Nephron (organoid): ENCODE results near the gene TEKT5.

ENCODE experiments used
- H3K27ac Mint-ChIP-seq, 3 experiments: 2 replicates each; pipeline ENCODE4 v1.8.0; 2020; ENCODE audit warnings: mixed read lengths in 3 of 3, mild to moderate bottlenecking in 2 of 3, moderate library complexity in 1 of 3
- H3K27me3 Mint-ChIP-seq: 2 replicates; pipeline ENCODE4 v1.8.0; 2021; ENCODE audit warnings: low read depth, mild to moderate bottlenecking, moderate library complexity, mixed read lengths
- H3K36me3 Mint-ChIP-seq: 2 replicates; pipeline ENCODE4 v1.8.0; 2020; ENCODE audit warnings: low read depth, mixed read lengths
- H3K4me1 Mint-ChIP-seq: 2 replicates; pipeline ENCODE4 v1.8.0; 2020; ENCODE audit warnings: mixed read lengths
- H3K4me3 Mint-ChIP-seq, 3 experiments: 2 replicates each; pipeline ENCODE4 v1.8.0; 2020; ENCODE audit warnings: mild to moderate bottlenecking in 3 of 3, mixed read lengths in 3 of 3, moderate library complexity in 2 of 3
- H3K9me3 Mint-ChIP-seq: 2 replicates; pipeline ENCODE4 v1.8.0; 2020; ENCODE audit warnings: mixed read lengths
- CTCF ChIP-seq, 3 experiments: fragments of 200-600 bp; sonication (generic); IDR thresholded peaks; one replicate each; pipeline ENCODE4 v1.5.0; 2021; ENCODE audit warnings: antibody characterized with exemption in 3 of 3; ENCODE audit not compliant: unreplicated experiment in 3 of 3

Gene TEKT5

GRCh38 chr16:10646228-10646580, 48.5 kb downstream of the TEKT5 start:
- no peaks in the 10 kb centered on the region for H3K9me3 Mint-ChIP-seq

GRCh38 chr16:10644092-10644491, 50.6 kb downstream of the TEKT5 start:
- H3K27me3 Mint-ChIP-seq: peaks cover 4% of the 10 kb centered on the region
- TF ChIP-seq CTCF (IDR thresholded peaks at IDR 0.05; ENCODE audit: unreplicated experiment in 3 of 3): no peak
- H3K9me3 Mint-ChIP-seq: no peaks in the 10 kb centered on the region
- no peak overlapping the region for H3K27ac Mint-ChIP-seq
- no peaks in the 10 kb centered on the region for H3K36me3 Mint-ChIP-seq
- no peak overlapping the region for H3K4me3 Mint-ChIP-seq
- H3K4me1 Mint-ChIP-seq: no peaks in the 10 kb centered on the region

More at GRCh38 chr16:10646228-10646580, 48.5 kb downstream of the TEKT5 start:
- Mint-ChIP-seq H3K36me3 (no peaks in the 10 kb centered on the region), H3K4me1 (no peaks in the 10 kb centered on the region), H3K27me3 (peaks cover 4% of the 10 kb centered on the region), H3K4me3 (no peak overlapping the region), H3K27ac (no peak overlapping the region)
- no peak for TF ChIP-seq CTCF (IDR thresholded peaks at IDR 0.05; ENCODE audit: unreplicated experiment in 3 of 3)

GRCh38 chr16:10642964-10643363, 51.8 kb downstream of the TEKT5 start:
- Mint-ChIP-seq H3K9me3 (no peaks in the 10 kb centered on the region), H3K27ac (no peak overlapping the region), H3K4me1 (no peaks in the 10 kb centered on the region), H3K36me3 (no peaks in the 10 kb centered on the region), H3K4me3 (no peak overlapping the region), H3K27me3 (peaks cover 11% of the 10 kb centered on the region)
- TF ChIP-seq CTCF (IDR thresholded peaks at IDR 0.05; ENCODE audit: unreplicated experiment in 3 of 3): no peak

GRCh38 chr16:10641953-10642949, 52.5 kb downstream of the TEKT5 start:
- Mint-ChIP-seq H3K9me3 (no peaks in the 10 kb centered on the region), H3K36me3 (no peaks in the 10 kb centered on the region), H3K4me3 (no peak overlapping the region), H3K27ac (no peak overlapping the region), H3K27me3 (peaks cover 10% of the 10 kb centered on the region), H3K4me1 (no peaks in the 10 kb centered on the region)
- no peak for TF ChIP-seq CTCF (IDR thresholded peaks at IDR 0.05; ENCODE audit: unreplicated experiment in 3 of 3)

- H3K4me1 Mint-ChIP-seq: no peaks in the 10 kb centered on the region
- H3K27ac Mint-ChIP-seq: no peak overlapping the region
- H3K27me3 Mint-ChIP-seq: peaks cover 10% of the 10 kb centered on the region
- no peaks in the 10 kb centered on the region for H3K36me3 Mint-ChIP-seq
- H3K4me3 Mint-ChIP-seq: no peak overlapping the region
- no peaks in the 10 kb centered on the region for H3K9me3 Mint-ChIP-seq
- no peak for TF ChIP-seq CTCF (IDR thresholded peaks at IDR 0.05; ENCODE audit: unreplicated experiment in 3 of 3)
These were observed 53.2 kb downstream of the TEKT5 start for GRCh38 chr16:10641555-10641952.

DNA sequence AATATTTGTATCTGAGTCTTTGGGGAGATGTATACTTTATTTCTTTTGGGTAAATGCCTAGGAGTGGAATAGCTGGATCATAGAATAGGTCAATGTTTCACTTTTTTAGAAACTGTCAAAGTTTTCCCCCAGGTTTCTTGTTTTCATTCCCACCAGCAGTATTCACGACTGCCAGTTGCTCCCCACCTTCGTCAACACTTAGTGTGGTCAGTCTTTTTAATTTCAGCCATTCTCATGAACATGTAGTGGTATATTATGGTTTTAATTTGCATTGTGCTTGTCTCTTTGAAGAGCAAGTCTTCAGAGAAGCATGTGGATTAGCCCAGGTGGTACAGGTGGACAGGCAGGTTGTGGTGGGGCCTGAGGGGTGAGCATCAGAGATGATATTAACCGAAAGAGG, 53.8 kb downstream of the TEKT5 start:
- TF ChIP-seq CTCF (IDR thresholded peaks at IDR 0.05; ENCODE audit: unreplicated experiment in 3 of 3): no peak
- Mint-ChIP-seq H3K27me3 (peaks cover 10% of the 10 kb centered on the region), H3K4me1 (no peaks in the 10 kb centered on the region), H3K27ac (no peak overlapping the region), H3K9me3 (no peaks in the 10 kb centered on the region), H3K36me3 (no peaks in the 10 kb centered on the region), H3K4me3 (no peak overlapping the region)
